Measurements from ENCODE around the gene FLNC. TPM values are rescaled to one million over a fixed set of nuclear protein-coding genes. Genes with fewer than 3 reads are reported as not detected.

The FLNC gene
- polyA plus RNA-seq, 2 of the 4 experiments (the other 2 are of a cell fraction), result 0.43 to 3.4 TPM

DNA sequence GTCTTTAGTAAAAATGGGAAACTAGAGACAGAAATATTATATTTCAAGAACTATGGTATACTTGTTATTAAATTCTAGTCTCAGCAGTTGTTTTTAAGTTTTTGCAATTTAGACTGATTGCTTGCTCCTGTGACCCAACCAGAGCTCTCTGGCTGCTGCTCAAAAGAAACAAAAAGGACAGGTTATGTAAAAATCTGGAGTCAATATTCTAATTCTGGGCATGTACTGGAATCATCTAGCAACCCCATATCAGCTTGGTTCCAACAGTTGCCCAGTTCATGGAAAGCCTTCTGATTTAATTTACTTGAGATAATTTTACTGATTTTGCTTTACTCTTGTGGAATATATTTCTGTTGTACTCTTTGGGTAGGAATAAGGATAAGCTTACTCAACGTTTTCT is 70.0 kb downstream of the FLNC start:
- Histone ChIP-seq H3K9me3 (no peaks in the 10 kb centered on the region), H3K4me3 (no peak overlapping the region), H3K4me1 (peaks cover 20% of the 10 kb centered on the region; the same call in 2 of the 3 replicates), H3K4me2 (no peak overlapping the region), H3K27ac (no peak overlapping the region)
- DNase-seq (ENCODE audit: low read depth in 1 of 2, low spot score in 1 of 2), result no peak
- FAIRE-seq, result no peak
- TF ChIP-seq REST (IDR thresholded peaks at IDR 0.05) (no peak), EHF (CRISPR knock-in tag; IDR thresholded peaks at IDR 0.05) (no peak)
- ATAC-seq, result no peak
- ChIA-PET POLR2A (interaction anchor here (0.6 kb wide), 1 partner anchor 157 kb away, joined by 3 read pairs; no protein-coding TSS in a partner anchor), CTCF (interaction anchor here (1.0 to 3.5 kb wide), 6 partner anchors 14 to 264 kb away, joined by 3 to 15 read pairs (median 4); no protein-coding TSS in a partner anchor)
- 2% methylated on average over 1 of the region's 1 CpG for WGBS (ENCODE audit: missing lambda C conversion rate)

DNA sequence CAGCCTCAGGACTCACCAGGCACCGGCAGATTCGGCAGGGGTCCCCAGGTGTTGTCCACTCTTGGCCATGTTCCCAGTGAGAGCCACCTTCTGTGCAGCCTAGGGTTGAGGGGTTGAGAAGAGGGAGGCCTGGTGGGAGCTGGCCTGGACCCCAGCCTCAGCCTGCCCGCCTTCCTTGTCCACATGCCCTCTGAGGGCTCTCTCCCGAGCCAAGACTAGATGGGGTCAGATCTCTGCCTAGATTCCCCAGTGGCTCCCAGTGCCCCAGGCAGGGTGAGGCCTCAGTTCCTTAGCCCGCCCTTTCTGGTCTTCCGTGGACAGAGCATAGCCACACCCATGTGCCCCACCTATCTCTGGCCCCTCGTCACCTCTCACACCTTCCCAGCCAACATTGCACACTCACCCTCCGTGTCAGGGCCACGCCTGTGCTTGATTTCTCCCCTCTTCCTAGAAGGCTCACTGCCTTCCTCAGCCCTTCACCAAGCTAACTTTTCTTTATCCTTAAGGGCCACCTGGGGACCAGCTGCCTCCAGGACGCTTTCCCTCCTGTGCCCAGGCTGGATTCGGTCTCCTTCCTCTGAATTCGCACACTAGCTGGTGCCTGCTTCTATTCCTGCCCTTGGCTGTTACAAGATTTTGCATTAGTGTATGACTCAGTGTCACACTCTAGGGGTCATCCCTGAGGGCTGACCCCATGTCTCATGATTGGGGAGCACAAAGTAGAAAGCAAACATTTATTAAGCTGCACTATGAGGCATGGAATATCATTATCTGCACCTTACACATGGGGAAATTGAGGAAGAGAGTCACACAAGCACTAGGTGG is 72.8 kb downstream of the FLNC start:
- Histone ChIP-seq H3K4me1 (peaks cover 16% of the 10 kb centered on the region; the same call in 2 of the 3 replicates), H3K9me3 (no peaks in the 10 kb centered on the region), H3K27ac (no peak overlapping the region), H3K4me3 (no peak overlapping the region), H3K4me2 (peak overlapping the region; percentile 38; the same call in 2 of the 3 replicates)
- DNase-seq (ENCODE audit: low read depth in 1 of 2, low spot score in 1 of 2) (no peak), FAIRE-seq (no peak), ATAC-seq (peak in 1 of 2 experiments; percentile 12; a peak in 1 of 6 replicates)
- ChIA-PET POLR2A (interaction anchor here (0.6 kb wide), 1 partner anchor 17 kb away, joined by 9 read pairs; no protein-coding TSS in a partner anchor), CTCF (interaction anchor here (0.8 to 3.5 kb wide), 10 partner anchors 10 to 515 kb away, joined by 3 to 28 read pairs (median 3); no protein-coding TSS in a partner anchor)
- WGBS (ENCODE audit: missing lambda C conversion rate), result 55% methylated on average over 12 of the region's 12 CpGs
- TF ChIP-seq CHD4 (IDR thresholded peaks at IDR 0.05; ENCODE audit: borderline replicate concordance) (no peak), RCOR1 (IDR thresholded peaks at IDR 0.05; ENCODE audit: low read depth, low read length) (no peak), FOSL2 (IDR thresholded peaks at IDR 0.05) (no peak), FOSL2 (CRISPR knock-in tag; IDR thresholded peaks at IDR 0.05) (no peak), MAZ (IDR thresholded peaks at IDR 0.05; ENCODE audit: borderline replicate concordance, low read depth, low read length) (no peak), HMGXB4 (CRISPR knock-in tag; IDR thresholded peaks at IDR 0.05; ENCODE audit: borderline replicate concordance) (no peak), ZC3H11A (IDR thresholded peaks at IDR 0.05) (no peak), HES2 (IDR thresholded peaks at IDR 0.05) (no peak), KDM1A (IDR thresholded peaks at IDR 0.05; ENCODE audit: low read depth) (no peak), ESRRA (IDR thresholded peaks at IDR 0.05; ENCODE audit: borderline replicate concordance, low read length) (no peak), FOXS1 (CRISPR knock-in tag; IDR thresholded peaks at IDR 0.05) (no peak), JUN (IDR thresholded peaks at IDR 0.05) (no peak), PHF8 (IDR thresholded peaks at IDR 0.05; ENCODE audit: borderline replicate concordance, low read depth) (no peak), SMC3 (IDR thresholded peaks at IDR 0.05) (no peak)
- TF ChIP-seq, protein P1, sequence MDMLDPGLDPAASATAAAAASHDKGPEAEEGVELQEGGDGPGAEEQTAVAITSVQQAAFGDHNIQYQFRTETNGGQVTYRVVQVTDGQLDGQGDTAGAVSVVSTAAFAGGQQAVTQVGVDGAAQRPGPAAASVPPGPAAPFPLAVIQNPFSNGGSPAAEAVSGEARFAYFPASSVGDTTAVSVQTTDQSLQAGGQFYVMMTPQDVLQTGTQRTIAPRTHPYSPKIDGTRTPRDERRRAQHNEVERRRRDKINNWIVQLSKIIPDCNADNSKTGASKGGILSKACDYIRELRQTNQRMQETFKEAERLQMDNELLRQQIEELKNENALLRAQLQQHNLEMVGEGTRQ (IDR thresholded peaks at IDR 0.05), result no peak
- TF ChIP-seq, protein P2, sequence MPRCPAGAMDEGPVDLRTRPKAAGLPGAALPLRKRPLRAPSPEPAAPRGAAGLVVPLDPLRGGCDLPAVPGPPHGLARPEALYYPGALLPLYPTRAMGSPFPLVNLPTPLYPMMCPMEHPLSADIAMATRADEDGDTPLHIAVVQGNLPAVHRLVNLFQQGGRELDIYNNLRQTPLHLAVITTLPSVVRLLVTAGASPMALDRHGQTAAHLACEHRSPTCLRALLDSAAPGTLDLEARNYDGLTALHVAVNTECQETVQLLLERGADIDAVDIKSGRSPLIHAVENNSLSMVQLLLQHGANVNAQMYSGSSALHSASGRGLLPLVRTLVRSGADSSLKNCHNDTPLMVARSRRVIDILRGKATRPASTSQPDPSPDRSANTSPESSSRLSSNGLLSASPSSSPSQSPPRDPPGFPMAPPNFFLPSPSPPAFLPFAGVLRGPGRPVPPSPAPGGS (IDR thresholded peaks at IDR 0.05), result no peak
- TF ChIP-seq, protein P3, sequence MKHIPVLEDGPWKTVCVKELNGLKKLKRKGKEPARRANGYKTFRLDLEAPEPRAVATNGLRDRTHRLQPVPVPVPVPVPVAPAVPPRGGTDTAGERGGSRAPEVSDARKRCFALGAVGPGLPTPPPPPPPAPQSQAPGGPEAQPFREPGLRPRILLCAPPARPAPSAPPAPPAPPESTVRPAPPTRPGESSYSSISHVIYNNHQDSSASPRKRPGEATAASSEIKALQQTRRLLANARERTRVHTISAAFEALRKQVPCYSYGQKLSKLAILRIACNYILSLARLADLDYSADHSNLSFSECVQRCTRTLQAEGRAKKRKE (CRISPR knock-in tag; IDR thresholded peaks at IDR 0.05; ENCODE audit: low read depth), result no peak
